ENCODE results near the gene SH3GL1. TPM values are rescaled to one million over a fixed set of nuclear protein-coding genes. Genes with fewer than 3 reads are reported as not detected.

Gene SH3GL1
- total RNA-seq, 1 donor from 2014 or later: 128 TPM

GRCh38 chr19:4373013-4373367 lies 27.4 kb downstream of the SH3GL1 start:
- Mint-ChIP-seq H3K4me1 (ENCODE audit: unreplicated experiment) (peaks cover 30% of the 10 kb centered on the region), H3K27ac (ENCODE audit: unreplicated experiment) (no peak overlapping the region), H3K9me3 (ENCODE audit: unreplicated experiment) (no peaks in the 10 kb centered on the region), H3K27me3 (ENCODE audit: unreplicated experiment) (peaks cover 14% of the 10 kb centered on the region), H3K36me3 (ENCODE audit: low read depth, unreplicated experiment) (peaks cover 8% of the 10 kb centered on the region), H3K4me3 (ENCODE audit: unreplicated experiment) (no peak overlapping the region)
- TF ChIP-seq CTCF (IDR thresholded peaks at IDR 0.05; ENCODE audit: unreplicated experiment): no peak
- no peak for DNase-seq (ENCODE audit: low spot score)

DNA sequence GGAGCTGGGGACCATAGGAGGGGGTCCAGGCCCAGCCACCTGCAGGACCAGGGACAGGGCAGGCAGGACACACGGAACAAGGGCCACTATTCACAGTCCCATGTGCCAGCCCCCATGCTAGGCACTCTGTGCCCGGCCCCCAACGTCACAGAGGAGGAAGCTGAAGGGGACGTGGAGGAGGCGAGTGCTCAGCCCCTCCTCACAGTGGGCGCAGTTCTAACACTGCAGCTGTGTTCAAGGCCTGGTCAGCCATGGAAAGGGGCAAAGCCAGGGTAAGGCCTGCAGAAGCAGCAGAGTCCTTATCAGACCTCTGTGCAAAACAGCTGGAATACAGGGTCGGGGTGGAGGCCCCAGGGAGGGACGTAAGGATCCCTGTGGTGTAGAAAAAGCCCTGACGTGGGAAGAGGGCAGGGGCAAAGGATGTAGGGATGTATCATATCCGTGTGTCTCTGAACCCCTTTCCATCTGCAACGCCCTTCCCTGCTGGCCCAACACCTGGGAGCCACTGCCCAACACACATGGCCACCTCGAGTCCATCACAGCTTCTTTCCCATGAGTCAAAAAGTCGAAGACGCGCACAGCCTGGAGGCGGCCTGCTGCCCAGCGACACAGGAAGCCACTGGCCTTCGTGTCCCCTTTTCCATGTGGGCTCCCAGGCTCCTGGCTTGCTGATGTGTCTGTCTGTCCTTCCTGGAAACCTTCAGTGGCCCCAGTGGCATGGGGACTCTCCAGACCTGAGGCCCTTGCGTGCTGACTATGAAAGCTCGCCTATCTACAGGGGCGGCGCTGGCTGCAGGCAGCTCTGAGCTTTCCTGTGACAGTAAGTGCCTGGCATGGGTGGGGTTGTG lies 28.0 kb downstream of the SH3GL1 start:
- peaks cover 31% of the 10 kb centered on the region for H3K4me1 Mint-ChIP-seq (ENCODE audit: unreplicated experiment)
- H3K9me3 Mint-ChIP-seq (ENCODE audit: unreplicated experiment): no peaks in the 10 kb centered on the region
- H3K27ac Mint-ChIP-seq (ENCODE audit: unreplicated experiment): peak overlapping the region; percentile 9
- H3K4me3 Mint-ChIP-seq (ENCODE audit: unreplicated experiment): no peak overlapping the region
- H3K36me3 Mint-ChIP-seq (ENCODE audit: low read depth, unreplicated experiment): peaks cover 8% of the 10 kb centered on the region
- DNase-seq (ENCODE audit: low spot score): no peak
- peaks cover 18% of the 10 kb centered on the region for H3K27me3 Mint-ChIP-seq (ENCODE audit: unreplicated experiment)
- no peak for TF ChIP-seq CTCF (IDR thresholded peaks at IDR 0.05; ENCODE audit: unreplicated experiment)

DNA sequence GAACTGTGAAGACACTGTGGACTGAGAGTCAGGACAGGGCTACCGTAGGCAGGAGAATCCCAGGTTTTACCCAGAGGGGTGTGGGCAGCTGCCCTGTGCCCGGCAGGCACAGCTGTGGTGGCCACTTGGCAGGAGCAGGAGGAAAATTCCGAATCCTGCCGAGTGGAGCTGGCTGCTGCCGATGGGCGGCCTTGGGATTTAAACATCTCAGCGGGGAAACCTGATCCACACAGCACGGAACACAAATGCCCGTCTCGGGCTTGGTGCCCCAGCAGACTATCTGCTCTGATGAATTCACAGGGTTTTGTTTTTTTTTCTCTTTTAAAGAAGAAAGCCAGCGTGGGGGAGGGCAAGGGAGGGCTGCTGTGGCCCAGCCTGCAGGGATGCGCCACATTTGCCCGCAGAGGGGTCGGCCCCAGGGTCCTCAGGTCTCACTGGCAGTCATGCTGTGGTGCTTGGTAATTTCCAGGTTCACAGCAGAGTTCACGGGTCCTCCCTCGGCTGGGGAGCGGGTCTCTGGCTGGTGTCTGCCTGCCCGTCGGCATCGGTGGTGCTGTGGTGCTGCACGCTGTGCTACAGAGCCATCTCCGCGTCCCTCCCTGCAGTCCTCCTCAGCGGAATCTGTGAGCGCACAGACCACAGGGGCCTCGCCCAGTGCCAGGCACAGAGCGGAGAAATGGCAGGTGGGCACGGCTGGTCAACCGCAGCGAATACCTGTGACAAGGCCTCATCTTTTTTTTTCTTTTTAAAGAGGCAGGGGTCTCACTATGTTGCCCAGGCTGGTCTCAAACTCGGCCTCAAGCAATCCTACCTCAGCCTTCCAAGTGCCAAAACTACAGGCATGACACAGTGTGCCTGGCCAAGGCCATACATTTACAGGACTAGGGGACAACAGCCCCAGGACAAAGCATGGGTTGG lies 28.8 kb downstream of the SH3GL1 start:
- Mint-ChIP-seq H3K27me3 (ENCODE audit: unreplicated experiment) (peaks cover 15% of the 10 kb centered on the region), H3K4me3 (ENCODE audit: unreplicated experiment) (peak overlapping the region; percentile 37), H3K27ac (ENCODE audit: unreplicated experiment) (no peak overlapping the region), H3K9me3 (ENCODE audit: unreplicated experiment) (no peaks in the 10 kb centered on the region), H3K4me1 (ENCODE audit: unreplicated experiment) (peaks cover 28% of the 10 kb centered on the region), H3K36me3 (ENCODE audit: low read depth, unreplicated experiment) (peaks cover 8% of the 10 kb centered on the region)
- no peak for TF ChIP-seq CTCF (IDR thresholded peaks at IDR 0.05; ENCODE audit: unreplicated experiment)
- no peak for DNase-seq (ENCODE audit: low spot score)

GRCh38 chr19:4370418-4371041 lies 29.8 kb downstream of the SH3GL1 start:
- Mint-ChIP-seq H3K4me3 (ENCODE audit: unreplicated experiment) (peak overlapping the region; percentile 37), H3K27me3 (ENCODE audit: unreplicated experiment) (peaks cover 13% of the 10 kb centered on the region), H3K27ac (ENCODE audit: unreplicated experiment) (no peak overlapping the region), H3K4me1 (ENCODE audit: unreplicated experiment) (peaks cover 25% of the 10 kb centered on the region), H3K36me3 (ENCODE audit: low read depth, unreplicated experiment) (peaks cover 8% of the 10 kb centered on the region), H3K9me3 (ENCODE audit: unreplicated experiment) (no peaks in the 10 kb centered on the region)
- TF ChIP-seq CTCF (IDR thresholded peaks at IDR 0.05; ENCODE audit: unreplicated experiment): no peak
- DNase-seq (ENCODE audit: low spot score): no peak
